Esophagus muscularis mucosa (tissue), 4 donors: ENCODE results near the gene SLC39A11. TPM values are rescaled to one million over a fixed set of nuclear protein-coding genes. Genes with fewer than 3 reads are reported as not detected.

Source experiments
- DNase-seq: peaks from one replicate; pipeline ENCODE4 v3.0.0-alpha.2; 2017; ENCODE audit errors: extremely low spot score
- H3K27ac ChIP-seq, 4 donors: fragments of 200-600 bp; sonication (generic); replicated peaks in 1 of 4; 1 replicate in 3 of 4; 2 replicates in 1 of 4; pipeline ENCODE4 v1.5.1; 2016 to 2019; ENCODE audit warnings: mild to moderate bottlenecking in 1 of 4
- H3K27me3 ChIP-seq, 4 donors: fragments of 200-600 bp; sonication (generic); one replicate each; pipeline versions ENCODE4 v1.5.1 to v1.6.0; 2016 to 2019
- H3K36me3 ChIP-seq, 4 donors: fragments of 200-600 bp; sonication (generic); one replicate each; pipeline ENCODE4 v1.5.1; 2016 to 2019
- H3K4me1 ChIP-seq, 4 donors: fragments of 200-600 bp; sonication (generic); one replicate each; pipeline ENCODE4 v1.5.1; 2016 to 2019
- H3K4me3 ChIP-seq, 4 donors: fragments of 200-600 bp; sonication (generic); 1 replicate in 2 of 4; 2 replicates in 2 of 4; pipeline ENCODE4 v1.5.1; 2016 to 2019; ENCODE audit warnings: mild to moderate bottlenecking in 4 of 4, moderate library complexity in 1 of 4
- H3K9me3 ChIP-seq, 4 donors: fragments of 200-600 bp; sonication (generic); 1 replicate in 3 of 4; 2 replicates in 1 of 4; pipeline ENCODE4 v1.5.1; 2016 to 2019
- EP300 ChIP-seq: sonication (generic); formaldehyde crosslinking; IDR thresholded peaks from one replicate; pipeline ENCODE4 v1.6.1; 2017; ENCODE audit warnings: antibody characterized with exemption
- POLR2A ChIP-seq: fragments of 450-650 bp; IDR thresholded peaks from one replicate; pipeline ENCODE4 v1.6.1; 2017; ENCODE audit warnings: antibody characterized with exemption, moderate library complexity, mild to moderate bottlenecking, low read depth
- POLR2AphosphoS5 ChIP-seq, 2 donors: sonication (generic); formaldehyde crosslinking; IDR thresholded peaks; one replicate each; pipeline ENCODE4 v1.6.1; 2017; ENCODE audit warnings: antibody characterized with exemption in 2 of 2
- WGBS: methylation state at CpG from one replicate; pipeline ENCODE4 v1.1.5; 2018; 5-methylcytosine and 5-hydroxymethylcytosine counted together
- intact Hi-C: fragments of 100-400 bp; cut with DNase I; formaldehyde crosslinking; loops from one replicate; pipeline ENCODE4 v1.15.1; 2023
- total RNA-seq, 4 donors: library from RNA; depleted of rRNA; stranded (reverse); fragments of >200 nt; gene quantifications; one replicate each; pipeline versions ENCODE4 v1.1.0 to v1.2.1, GENCODE V29; 2016
- TF ChIP-seq, protein P1 (sequence below), 3 experiments: fragments of 200-600 bp in 2 of 3; fragments of 450-650 bp in 1 of 3; sonication (generic) in 2 of 3; IDR thresholded peaks; one replicate each; pipeline ENCODE4 v1.5.1; 2017 to 2019; ENCODE audit warnings: antibody characterized with exemption in 3 of 3, mild to moderate bottlenecking in 2 of 3, moderate library complexity in 1 of 3

The SLC39A11 gene
- total RNA-seq, 4 donors from 2014 or later, result 7.5 to 20.2 (median 18.4) TPM

DNA sequence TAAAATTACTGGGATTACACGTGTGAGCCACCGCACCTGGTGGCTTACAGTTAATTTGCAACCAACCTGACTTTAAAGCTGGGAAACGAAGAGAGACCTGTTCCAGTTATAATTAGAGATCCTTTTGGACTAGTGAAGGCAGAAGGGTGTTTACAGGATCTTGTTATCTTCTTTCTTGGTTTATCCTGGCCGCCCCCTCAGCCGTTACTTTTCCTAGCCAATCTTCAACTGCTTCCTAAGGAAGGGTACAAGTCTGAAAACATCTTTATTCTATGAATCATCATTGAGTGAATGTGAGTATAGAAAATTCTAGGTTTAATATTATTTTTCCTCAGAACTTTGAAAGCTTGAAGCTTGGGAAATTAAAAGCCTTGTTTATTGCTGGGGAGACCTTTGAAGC, 286.5 kb downstream of the SLC39A11 start:
- H3K27ac ChIP-seq, result no peak overlapping the region
- intact Hi-C loops, result no loop called here
- H3K4me3 ChIP-seq, result no peak overlapping the region
- peaks cover 0 to 3% (median 0%) of the 10 kb centered on the region in 4 donors for H3K36me3 ChIP-seq
- no peaks in the 10 kb centered on the region for H3K27me3 ChIP-seq
- TF ChIP-seq, protein P1, sequence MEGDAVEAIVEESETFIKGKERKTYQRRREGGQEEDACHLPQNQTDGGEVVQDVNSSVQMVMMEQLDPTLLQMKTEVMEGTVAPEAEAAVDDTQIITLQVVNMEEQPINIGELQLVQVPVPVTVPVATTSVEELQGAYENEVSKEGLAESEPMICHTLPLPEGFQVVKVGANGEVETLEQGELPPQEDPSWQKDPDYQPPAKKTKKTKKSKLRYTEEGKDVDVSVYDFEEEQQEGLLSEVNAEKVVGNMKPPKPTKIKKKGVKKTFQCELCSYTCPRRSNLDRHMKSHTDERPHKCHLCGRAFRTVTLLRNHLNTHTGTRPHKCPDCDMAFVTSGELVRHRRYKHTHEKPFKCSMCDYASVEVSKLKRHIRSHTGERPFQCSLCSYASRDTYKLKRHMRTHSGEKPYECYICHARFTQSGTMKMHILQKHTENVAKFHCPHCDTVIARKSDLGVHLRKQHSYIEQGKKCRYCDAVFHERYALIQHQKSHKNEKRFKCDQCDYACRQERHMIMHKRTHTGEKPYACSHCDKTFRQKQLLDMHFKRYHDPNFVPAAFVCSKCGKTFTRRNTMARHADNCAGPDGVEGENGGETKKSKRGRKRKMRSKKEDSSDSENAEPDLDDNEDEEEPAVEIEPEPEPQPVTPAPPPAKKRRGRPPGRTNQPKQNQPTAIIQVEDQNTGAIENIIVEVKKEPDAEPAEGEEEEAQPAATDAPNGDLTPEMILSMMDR (IDR thresholded peaks at IDR 0.05), result no peak
- TF ChIP-seq POLR2AphosphoS5 (IDR thresholded peaks at IDR 0.05) (no peak), EP300 (no peak), POLR2A (no peak)
- no peaks in the 10 kb centered on the region for H3K4me1 ChIP-seq
- peaks cover 0 to 16% (median 10%) of the 10 kb centered on the region in 4 donors for H3K9me3 ChIP-seq
- 94% methylated on average over 5 of the region's 5 CpGs for WGBS
- DNase-seq, result no peak

- no peak for DNase-seq
- 70% methylated on average over 8 of the region's 9 CpGs for WGBS
- Histone ChIP-seq H3K4me1 (no peaks in the 10 kb centered on the region), H3K36me3 (peaks cover 0 to 3% (median 0%) of the 10 kb centered on the region in 4 donors), H3K27me3 (no peaks in the 10 kb centered on the region), H3K27ac (no peak overlapping the region), H3K4me3 (no peak overlapping the region), H3K9me3 (peaks cover 0 to 14% (median 7%) of the 10 kb centered on the region in 4 donors)
- TF ChIP-seq, protein P1 (IDR thresholded peaks at IDR 0.05), result no peak
- no peak for TF ChIP-seq EP300
- no peak for TF ChIP-seq POLR2AphosphoS5 (IDR thresholded peaks at IDR 0.05)
- TF ChIP-seq POLR2A, result no peak
- intact Hi-C loops, result no loop called here
These were observed 287.4 kb downstream of the SLC39A11 start for GRCh38 chr17:72804949-72805707.

- Histone ChIP-seq H3K27me3 (no peaks in the 10 kb centered on the region), H3K27ac (no peak overlapping the region), H3K9me3 (peaks cover 0 to 29% (median 19%) of the 10 kb centered on the region in 4 donors), H3K36me3 (peaks cover 0 to 3% (median 0%) of the 10 kb centered on the region in 4 donors), H3K4me3 (no peak overlapping the region), H3K4me1 (no peaks in the 10 kb centered on the region)
- TF ChIP-seq POLR2AphosphoS5 (IDR thresholded peaks at IDR 0.05) (no peak), EP300 (no peak), POLR2A (no peak)
- TF ChIP-seq, protein P1 (IDR thresholded peaks at IDR 0.05), result no peak
- 82% methylated on average over 8 of the region's 8 CpGs for WGBS
- intact Hi-C loops, result no loop called here
- no peak for DNase-seq
These were observed 289.8 kb downstream of the SLC39A11 start for GRCh38 chr17:72802726-72803125.

DNA sequence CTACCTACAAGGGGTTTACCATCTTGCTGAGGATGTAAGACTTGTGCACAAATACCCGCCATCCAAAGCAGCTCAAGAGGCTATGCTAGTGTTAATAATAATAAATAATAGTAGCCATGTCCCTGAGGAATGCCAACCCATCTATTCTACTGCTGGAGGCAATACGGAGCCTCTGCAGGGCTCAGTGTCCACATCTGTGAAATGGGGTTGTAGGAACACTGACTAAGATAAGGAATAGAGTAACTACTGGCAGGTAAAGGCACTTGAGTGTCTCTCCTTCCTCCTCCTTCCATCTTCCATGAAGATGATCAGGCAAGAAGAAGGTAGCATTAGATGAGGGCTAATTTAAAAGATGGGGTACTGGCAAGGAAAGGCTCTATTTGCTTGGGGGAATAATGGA, 295.3 kb downstream of the SLC39A11 start:
- intact Hi-C loops, result no loop called here
- H3K9me3 ChIP-seq, result peaks cover 0 to 60% (median 19%) of the 10 kb centered on the region in 4 donors
- 88% methylated on average over 2 of the region's 2 CpGs for WGBS
- H3K27ac ChIP-seq, result no peak overlapping the region
- no peak overlapping the region for H3K4me3 ChIP-seq
- H3K36me3 ChIP-seq, result peaks cover 0 to 11% (median 3%) of the 10 kb centered on the region in 4 donors
- TF ChIP-seq, protein P1 (IDR thresholded peaks at IDR 0.05), result no peak
- no peak for TF ChIP-seq EP300
- no peak for TF ChIP-seq POLR2A
- no peaks in the 10 kb centered on the region for H3K27me3 ChIP-seq
- no peaks in the 10 kb centered on the region for H3K4me1 ChIP-seq
- DNase-seq, result no peak
